Measurements from ENCODE around the gene BABAM2. TPM values are rescaled to one million over a fixed set of nuclear protein-coding genes. Genes with fewer than 3 reads are reported as not detected.

Gene BABAM2
- total RNA-seq, 2 experiments from 2014 or later, result 19.7 to 33.2 TPM

DNA sequence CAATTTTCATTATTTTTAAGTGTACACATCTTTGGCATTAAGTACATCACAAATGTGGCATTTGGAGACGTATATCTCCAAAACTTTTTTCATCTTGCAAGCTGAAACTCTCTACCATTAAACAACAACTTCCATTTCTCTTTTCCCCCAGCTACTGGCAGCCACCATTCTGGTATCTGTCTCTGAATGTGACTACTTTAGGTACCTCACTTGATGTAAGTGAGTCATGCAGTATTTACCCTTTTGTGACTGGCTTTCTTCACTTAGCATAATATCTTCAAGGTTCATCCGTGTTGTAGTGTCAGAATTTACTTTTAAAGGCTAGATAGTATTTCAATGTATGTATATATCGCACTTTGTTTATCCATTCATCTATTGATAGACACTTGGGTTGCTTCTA, 17.0 kb downstream of the BABAM2 start:
- DNase-seq (ENCODE audit: low spot score), result no peak
- H3K4me1 ChIP-seq (ENCODE audit: insufficient read depth, low read length, poor library complexity, severe bottlenecking), result no peaks in the 10 kb centered on the region
- H4K20me1 ChIP-seq (ENCODE audit: insufficient read depth, low read length), result no peaks in the 10 kb centered on the region
- no peak for TF ChIP-seq EZH2phosphoT487 (IDR thresholded peaks at IDR 0.05; ENCODE audit: borderline replicate concordance, low read depth, low read length)
- TF ChIP-seq, protein P1, sequence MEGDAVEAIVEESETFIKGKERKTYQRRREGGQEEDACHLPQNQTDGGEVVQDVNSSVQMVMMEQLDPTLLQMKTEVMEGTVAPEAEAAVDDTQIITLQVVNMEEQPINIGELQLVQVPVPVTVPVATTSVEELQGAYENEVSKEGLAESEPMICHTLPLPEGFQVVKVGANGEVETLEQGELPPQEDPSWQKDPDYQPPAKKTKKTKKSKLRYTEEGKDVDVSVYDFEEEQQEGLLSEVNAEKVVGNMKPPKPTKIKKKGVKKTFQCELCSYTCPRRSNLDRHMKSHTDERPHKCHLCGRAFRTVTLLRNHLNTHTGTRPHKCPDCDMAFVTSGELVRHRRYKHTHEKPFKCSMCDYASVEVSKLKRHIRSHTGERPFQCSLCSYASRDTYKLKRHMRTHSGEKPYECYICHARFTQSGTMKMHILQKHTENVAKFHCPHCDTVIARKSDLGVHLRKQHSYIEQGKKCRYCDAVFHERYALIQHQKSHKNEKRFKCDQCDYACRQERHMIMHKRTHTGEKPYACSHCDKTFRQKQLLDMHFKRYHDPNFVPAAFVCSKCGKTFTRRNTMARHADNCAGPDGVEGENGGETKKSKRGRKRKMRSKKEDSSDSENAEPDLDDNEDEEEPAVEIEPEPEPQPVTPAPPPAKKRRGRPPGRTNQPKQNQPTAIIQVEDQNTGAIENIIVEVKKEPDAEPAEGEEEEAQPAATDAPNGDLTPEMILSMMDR (conservative IDR thresholded peaks at IDR 0.05; ENCODE audit: low read length), result no peak
- no peak overlapping the region for H2AFZ ChIP-seq (ENCODE audit: low read length)
- H3K79me2 ChIP-seq (ENCODE audit: insufficient read depth, low read depth, low read length), result no peaks in the 10 kb centered on the region
- no peak overlapping the region for H3K4me3 ChIP-seq (ENCODE audit: low read depth, low read length, poor library complexity, severe bottlenecking)
- BruUV-seq (replicated peaks), result no TSS peak
- ChIA-PET POLR2A (interaction anchor here (0.5 kb wide), 1 partner anchor 1769 kb away, joined by 3 read pairs; no protein-coding TSS in a partner anchor), CTCF (ENCODE audit: unreplicated experiment) (no interaction called here)
- no peaks in the 10 kb centered on the region for H3K9me2 ChIP-seq (ENCODE audit: insufficient read depth, low read length)
- H3K27ac ChIP-seq (ENCODE audit: low read depth, low read length, poor library complexity, severe bottlenecking), result no peak overlapping the region
- intact Hi-C loops (cut with micrococcal nuclease; ENCODE audit: unreplicated experiment), result no loop called here
- H3K4me2 ChIP-seq (ENCODE audit: low read length), result no peak overlapping the region
- no peaks in the 10 kb centered on the region for H3K9me3 ChIP-seq (ENCODE audit: low read length)
- no peaks in the 10 kb centered on the region for H3K36me3 ChIP-seq (ENCODE audit: insufficient read depth, low read length)

DNA sequence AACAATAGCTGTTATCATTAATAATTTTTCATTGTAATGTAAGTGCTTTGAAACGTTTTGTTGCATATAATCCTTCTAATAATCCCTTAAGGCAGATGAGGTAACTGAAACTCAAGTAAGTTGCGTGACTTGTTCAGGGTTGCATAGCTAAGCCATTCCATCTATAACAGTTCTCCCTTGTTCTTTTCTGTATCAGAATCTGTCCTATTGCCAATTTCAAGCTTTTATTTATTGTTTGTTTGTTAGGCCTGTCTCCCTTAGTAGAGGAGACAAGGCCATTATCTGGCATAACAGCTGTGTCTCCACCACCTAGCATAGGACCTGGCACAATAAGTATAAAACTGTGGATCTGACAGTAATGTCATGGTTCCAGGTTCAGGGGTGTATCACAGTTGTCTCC, 19.4 kb downstream of the BABAM2 start:
- CTCF ChIA-PET (ENCODE audit: unreplicated experiment), result no interaction called here
- intact Hi-C loops (cut with micrococcal nuclease; ENCODE audit: unreplicated experiment), result no loop called here
- no peak overlapping the region for H3K4me2 ChIP-seq (ENCODE audit: low read length)
- POLR2A ChIA-PET, result interaction anchor here (0.5 kb wide), 1 partner anchor 17 kb away, joined by 4 read pairs; no protein-coding TSS in a partner anchor
- no TSS peak for BruUV-seq (replicated peaks)
- no peak overlapping the region for H2AFZ ChIP-seq (ENCODE audit: low read length)
- DNase-seq (ENCODE audit: low spot score), result no peak
- no peak overlapping the region for H3K27ac ChIP-seq (ENCODE audit: low read depth, low read length, poor library complexity, severe bottlenecking)
- no peak overlapping the region for H3K4me3 ChIP-seq (ENCODE audit: low read depth, low read length, poor library complexity, severe bottlenecking)
- H3K9me2 ChIP-seq (ENCODE audit: insufficient read depth, low read length), result no peaks in the 10 kb centered on the region
- H4K20me1 ChIP-seq (ENCODE audit: insufficient read depth, low read length), result no peaks in the 10 kb centered on the region
- H3K36me3 ChIP-seq (ENCODE audit: insufficient read depth, low read length), result no peaks in the 10 kb centered on the region
- no peaks in the 10 kb centered on the region for H3K79me2 ChIP-seq (ENCODE audit: insufficient read depth, low read depth, low read length)
- no peaks in the 10 kb centered on the region for H3K4me1 ChIP-seq (ENCODE audit: insufficient read depth, low read length, poor library complexity, severe bottlenecking)
- TF ChIP-seq, protein P1 (conservative IDR thresholded peaks at IDR 0.05; ENCODE audit: low read length), result no peak
- TF ChIP-seq EZH2phosphoT487 (IDR thresholded peaks at IDR 0.05; ENCODE audit: borderline replicate concordance, low read depth, low read length), result no peak
- H3K9me3 ChIP-seq (ENCODE audit: low read length), result no peaks in the 10 kb centered on the region

DNA sequence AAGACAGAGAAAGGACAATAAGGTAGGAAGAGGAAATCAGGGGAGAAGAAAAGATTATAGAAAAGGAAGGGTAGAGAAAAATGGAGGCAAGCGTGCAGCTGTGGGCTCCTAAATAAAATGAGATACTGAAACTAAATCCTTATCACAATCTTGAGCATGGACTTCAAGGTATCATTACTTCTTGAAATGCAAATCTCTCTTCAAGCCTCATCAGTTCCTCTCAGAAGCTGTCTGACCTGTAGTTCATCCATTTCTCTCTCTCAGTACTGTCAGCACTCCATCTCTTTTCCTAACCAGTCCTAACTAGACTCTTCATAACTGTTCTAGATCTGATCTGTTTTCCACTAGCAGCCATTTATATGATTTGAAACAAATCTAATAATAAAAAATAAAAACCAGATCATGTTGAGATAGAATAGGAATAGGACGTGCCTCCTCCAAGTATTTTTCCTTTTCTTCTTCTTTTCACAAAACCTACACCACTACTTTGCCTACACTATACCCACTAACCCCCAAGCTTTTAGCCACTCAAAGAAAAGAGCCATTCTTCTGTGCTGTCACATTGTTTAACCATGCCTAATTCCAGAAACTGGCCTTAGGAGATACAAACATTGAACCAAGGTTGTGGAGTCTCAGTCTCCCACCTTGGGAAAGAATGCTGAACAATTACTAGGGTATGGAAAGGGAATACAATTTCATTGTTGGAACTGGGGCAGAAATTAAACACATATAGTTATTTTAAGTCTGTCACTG, 21.1 kb downstream of the BABAM2 start:
- no TSS peak for BruUV-seq (replicated peaks)
- TF ChIP-seq, protein P1 (conservative IDR thresholded peaks at IDR 0.05; ENCODE audit: low read length), result no peak
- TF ChIP-seq EZH2phosphoT487 (IDR thresholded peaks at IDR 0.05; ENCODE audit: borderline replicate concordance, low read depth, low read length), result no peak
- no peak overlapping the region for H3K27ac ChIP-seq (ENCODE audit: low read depth, low read length, poor library complexity, severe bottlenecking)
- intact Hi-C loops (cut with micrococcal nuclease; ENCODE audit: unreplicated experiment), result no loop called here
- no peaks in the 10 kb centered on the region for H3K79me2 ChIP-seq (ENCODE audit: insufficient read depth, low read depth, low read length)
- no peak overlapping the region for H2AFZ ChIP-seq (ENCODE audit: low read length)
- no peaks in the 10 kb centered on the region for H3K9me2 ChIP-seq (ENCODE audit: insufficient read depth, low read length)
- POLR2A ChIA-PET, result no interaction called here
- H3K4me3 ChIP-seq (ENCODE audit: low read depth, low read length, poor library complexity, severe bottlenecking), result no peak overlapping the region
- H3K4me1 ChIP-seq (ENCODE audit: insufficient read depth, low read length, poor library complexity, severe bottlenecking), result no peaks in the 10 kb centered on the region
- CTCF ChIA-PET (ENCODE audit: unreplicated experiment), result no interaction called here
- H3K4me2 ChIP-seq (ENCODE audit: low read length), result no peak overlapping the region
- H3K9me3 ChIP-seq (ENCODE audit: low read length), result no peaks in the 10 kb centered on the region
- no peak for DNase-seq (ENCODE audit: low spot score)
- no peaks in the 10 kb centered on the region for H3K36me3 ChIP-seq (ENCODE audit: insufficient read depth, low read length)
- H4K20me1 ChIP-seq (ENCODE audit: insufficient read depth, low read length), result no peaks in the 10 kb centered on the region
